B cell (primary cell): ENCODE results near the gene NDUFA13.

Experiments
- EZH2 ChIP-seq: IDR thresholded peaks from 2 replicates; pipeline ENCODE4 v1.6.1; 2012; ENCODE audit warnings: borderline replicate concordance, low read depth, mild to moderate bottlenecking, moderate library complexity, low read length; ENCODE audit not compliant: insufficient read depth, poor library complexity, severe bottlenecking
- TF ChIP-seq, protein P1 (sequence below): fragments of 200-600 bp; IDR thresholded peaks from one replicate; pipeline ENCODE4 v1.8.0; 2022; ENCODE audit warnings: antibody characterized with exemption, mild to moderate bottlenecking

DNA sequence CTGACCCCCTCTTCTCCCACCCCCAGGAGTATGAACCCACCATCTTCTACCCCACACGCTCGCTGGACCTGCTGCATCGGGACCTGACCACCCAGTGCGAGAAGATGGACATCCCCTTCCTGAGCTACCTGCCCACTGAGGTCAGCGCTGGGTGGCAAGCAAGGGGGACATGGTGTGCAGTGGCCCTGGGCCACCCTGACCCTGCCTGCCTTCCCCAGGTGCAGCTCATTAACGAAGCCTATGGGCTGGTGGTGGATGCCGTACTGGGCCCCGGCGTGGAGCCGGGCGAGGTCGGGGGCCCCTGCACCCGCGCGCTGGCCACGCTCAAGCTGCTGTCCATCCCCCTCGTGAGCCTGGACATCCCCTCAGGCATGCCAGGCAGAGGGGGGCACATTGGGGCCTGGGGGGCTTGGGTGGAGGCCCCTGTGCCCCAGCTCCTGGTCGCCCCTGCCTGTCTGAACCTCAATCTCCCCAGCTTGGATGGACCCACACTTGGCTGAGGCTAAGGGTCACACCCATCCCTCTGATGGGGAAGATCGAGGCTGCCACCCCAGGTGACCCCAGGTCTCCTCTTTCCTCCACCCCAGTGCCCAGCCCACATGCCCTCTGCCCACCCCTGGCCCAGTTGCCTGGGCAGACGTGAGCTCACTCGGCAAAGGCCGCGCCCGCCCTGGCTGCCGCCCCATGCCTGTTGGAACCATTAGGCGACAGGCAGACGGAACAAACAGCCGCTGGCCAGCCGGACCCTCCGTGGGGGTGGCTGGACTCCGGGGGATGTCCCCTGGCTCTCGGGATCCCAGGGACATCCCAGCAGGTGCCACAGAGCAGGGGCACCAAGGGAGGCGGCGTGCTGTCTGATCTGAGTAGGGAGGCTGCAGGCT, 19.5 kb downstream of the NDUFA13 start:
- TF ChIP-seq, protein P1, sequence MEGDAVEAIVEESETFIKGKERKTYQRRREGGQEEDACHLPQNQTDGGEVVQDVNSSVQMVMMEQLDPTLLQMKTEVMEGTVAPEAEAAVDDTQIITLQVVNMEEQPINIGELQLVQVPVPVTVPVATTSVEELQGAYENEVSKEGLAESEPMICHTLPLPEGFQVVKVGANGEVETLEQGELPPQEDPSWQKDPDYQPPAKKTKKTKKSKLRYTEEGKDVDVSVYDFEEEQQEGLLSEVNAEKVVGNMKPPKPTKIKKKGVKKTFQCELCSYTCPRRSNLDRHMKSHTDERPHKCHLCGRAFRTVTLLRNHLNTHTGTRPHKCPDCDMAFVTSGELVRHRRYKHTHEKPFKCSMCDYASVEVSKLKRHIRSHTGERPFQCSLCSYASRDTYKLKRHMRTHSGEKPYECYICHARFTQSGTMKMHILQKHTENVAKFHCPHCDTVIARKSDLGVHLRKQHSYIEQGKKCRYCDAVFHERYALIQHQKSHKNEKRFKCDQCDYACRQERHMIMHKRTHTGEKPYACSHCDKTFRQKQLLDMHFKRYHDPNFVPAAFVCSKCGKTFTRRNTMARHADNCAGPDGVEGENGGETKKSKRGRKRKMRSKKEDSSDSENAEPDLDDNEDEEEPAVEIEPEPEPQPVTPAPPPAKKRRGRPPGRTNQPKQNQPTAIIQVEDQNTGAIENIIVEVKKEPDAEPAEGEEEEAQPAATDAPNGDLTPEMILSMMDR, result no peak
- TF ChIP-seq EZH2, result no peak
